Ishikawa (cell line): Measurements from ENCODE around the gene GRM7.

Source experiments
- CEBPB ChIP-seq: IDR thresholded peaks from 2 replicates; pipeline ENCODE4 v1.6.1; 2012
- CREB1 ChIP-seq: IDR thresholded peaks from 2 replicates; pipeline ENCODE4 v1.6.1; 2012; ENCODE audit warnings: low read depth
- EGR1 ChIP-seq: IDR thresholded peaks from 2 replicates; pipeline ENCODE4 v1.6.1; 2012
- EP300 ChIP-seq: IDR thresholded peaks from 2 replicates; pipeline ENCODE4 v1.6.1; 2012; ENCODE audit warnings: borderline replicate concordance
- FOXM1 ChIP-seq: IDR thresholded peaks from 2 replicates; pipeline ENCODE4 v1.6.1; 2012; ENCODE audit warnings: low read depth, borderline replicate concordance
- NFIC ChIP-seq: IDR thresholded peaks from 2 replicates; pipeline ENCODE4 v1.6.1; 2012
- RAD21 ChIP-seq: IDR thresholded peaks from 2 replicates; pipeline ENCODE4 v1.6.1; 2012; ENCODE audit warnings: low read depth
- TAF1 ChIP-seq: IDR thresholded peaks from 2 replicates; pipeline ENCODE4 v1.6.1; 2012; ENCODE audit warnings: low read depth, mild to moderate bottlenecking
- TCF12 ChIP-seq: IDR thresholded peaks from 2 replicates; pipeline ENCODE4 v1.6.1; 2012; ENCODE audit warnings: low read depth
- TEAD4 ChIP-seq: IDR thresholded peaks from 2 replicates; pipeline ENCODE4 v1.6.1; 2012
- YY1 ChIP-seq: IDR thresholded peaks from 2 replicates; pipeline ENCODE4 v1.6.1; 2012; ENCODE audit warnings: low read depth
- ZBTB7A ChIP-seq: IDR thresholded peaks from 2 replicates; pipeline ENCODE4 v1.6.1; 2012; ENCODE audit warnings: low read depth
- TF ChIP-seq, protein P1 (sequence below): IDR thresholded peaks from 2 replicates; pipeline ENCODE4 v1.6.1; 2012
- TF ChIP-seq, protein P2 (sequence below): IDR thresholded peaks from 2 replicates; pipeline ENCODE4 v1.6.1; 2012; ENCODE audit warnings: low read depth, mild to moderate bottlenecking
- TF ChIP-seq, protein P3 (sequence below): IDR thresholded peaks from 2 replicates; pipeline ENCODE4 v1.6.1; 2012

GRM7 gene

DNA sequence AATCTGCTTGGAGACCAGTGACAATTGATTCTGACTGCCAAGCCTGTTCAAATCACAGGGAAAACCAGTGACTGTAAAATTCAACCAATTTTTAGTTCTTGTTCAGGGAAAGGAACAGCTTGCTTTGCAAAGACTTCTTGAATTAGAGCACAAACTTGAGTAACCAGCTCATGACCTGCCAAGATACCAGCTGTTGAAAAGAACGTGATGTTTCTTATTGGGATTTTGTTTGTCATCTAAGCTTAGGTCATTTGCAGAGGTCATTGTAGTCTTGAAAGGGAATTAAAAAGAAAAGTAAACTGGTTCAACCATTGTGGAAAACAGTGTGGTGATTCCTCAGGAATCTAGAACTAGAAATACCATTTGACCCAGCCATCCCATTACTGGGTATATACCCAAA lies 428.2 kb downstream of the GRM7 start:
- TF ChIP-seq RAD21 (no peak), TEAD4 (no peak), NFIC (no peak)
- TF ChIP-seq, protein P1, sequence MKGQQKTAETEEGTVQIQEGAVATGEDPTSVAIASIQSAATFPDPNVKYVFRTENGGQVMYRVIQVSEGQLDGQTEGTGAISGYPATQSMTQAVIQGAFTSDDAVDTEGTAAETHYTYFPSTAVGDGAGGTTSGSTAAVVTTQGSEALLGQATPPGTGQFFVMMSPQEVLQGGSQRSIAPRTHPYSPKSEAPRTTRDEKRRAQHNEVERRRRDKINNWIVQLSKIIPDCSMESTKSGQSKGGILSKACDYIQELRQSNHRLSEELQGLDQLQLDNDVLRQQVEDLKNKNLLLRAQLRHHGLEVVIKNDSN, result no peak

DNA sequence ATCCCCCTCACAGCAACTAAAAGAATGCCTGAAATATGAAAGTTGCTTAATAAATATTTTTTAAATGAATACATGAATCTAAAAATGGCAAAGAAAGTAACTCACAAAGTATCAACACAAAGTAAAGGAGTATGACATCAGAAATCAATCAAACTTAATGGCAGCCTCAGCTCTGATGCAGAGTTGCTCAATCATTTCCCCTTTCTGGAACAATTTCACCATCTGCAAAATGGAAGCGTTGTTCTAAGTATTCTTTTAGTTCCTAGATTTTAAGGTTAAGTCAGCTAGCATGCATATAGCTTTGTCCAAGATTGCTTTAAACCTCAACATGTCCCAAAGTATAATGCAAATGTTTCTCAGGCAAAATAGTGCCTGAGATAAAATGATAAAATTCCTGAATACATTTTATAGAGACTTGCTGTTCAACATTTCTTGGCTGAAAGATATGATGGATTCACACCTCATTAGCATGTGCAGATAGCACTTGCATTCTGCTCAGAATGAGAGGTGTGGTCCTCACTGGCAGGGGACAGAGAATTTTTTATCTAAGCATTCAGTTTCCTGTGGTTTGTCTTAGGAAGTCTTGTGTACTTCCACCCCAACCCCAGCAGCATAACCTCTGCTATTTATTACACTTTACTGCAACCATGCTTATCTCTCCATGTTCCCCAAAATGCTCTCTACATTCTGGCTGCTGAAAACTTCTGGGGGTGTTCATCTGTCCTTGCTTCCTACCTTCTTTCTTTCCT lies 429.3 kb downstream of the GRM7 start:
- TF ChIP-seq TEAD4 (no peak), RAD21 (no peak), YY1 (no peak), CREB1 (no peak), TCF12 (no peak), EGR1 (no peak), FOXM1 (no peak), NFIC (no peak), ZBTB7A (no peak), CEBPB (no peak)
- TF ChIP-seq, protein P2, sequence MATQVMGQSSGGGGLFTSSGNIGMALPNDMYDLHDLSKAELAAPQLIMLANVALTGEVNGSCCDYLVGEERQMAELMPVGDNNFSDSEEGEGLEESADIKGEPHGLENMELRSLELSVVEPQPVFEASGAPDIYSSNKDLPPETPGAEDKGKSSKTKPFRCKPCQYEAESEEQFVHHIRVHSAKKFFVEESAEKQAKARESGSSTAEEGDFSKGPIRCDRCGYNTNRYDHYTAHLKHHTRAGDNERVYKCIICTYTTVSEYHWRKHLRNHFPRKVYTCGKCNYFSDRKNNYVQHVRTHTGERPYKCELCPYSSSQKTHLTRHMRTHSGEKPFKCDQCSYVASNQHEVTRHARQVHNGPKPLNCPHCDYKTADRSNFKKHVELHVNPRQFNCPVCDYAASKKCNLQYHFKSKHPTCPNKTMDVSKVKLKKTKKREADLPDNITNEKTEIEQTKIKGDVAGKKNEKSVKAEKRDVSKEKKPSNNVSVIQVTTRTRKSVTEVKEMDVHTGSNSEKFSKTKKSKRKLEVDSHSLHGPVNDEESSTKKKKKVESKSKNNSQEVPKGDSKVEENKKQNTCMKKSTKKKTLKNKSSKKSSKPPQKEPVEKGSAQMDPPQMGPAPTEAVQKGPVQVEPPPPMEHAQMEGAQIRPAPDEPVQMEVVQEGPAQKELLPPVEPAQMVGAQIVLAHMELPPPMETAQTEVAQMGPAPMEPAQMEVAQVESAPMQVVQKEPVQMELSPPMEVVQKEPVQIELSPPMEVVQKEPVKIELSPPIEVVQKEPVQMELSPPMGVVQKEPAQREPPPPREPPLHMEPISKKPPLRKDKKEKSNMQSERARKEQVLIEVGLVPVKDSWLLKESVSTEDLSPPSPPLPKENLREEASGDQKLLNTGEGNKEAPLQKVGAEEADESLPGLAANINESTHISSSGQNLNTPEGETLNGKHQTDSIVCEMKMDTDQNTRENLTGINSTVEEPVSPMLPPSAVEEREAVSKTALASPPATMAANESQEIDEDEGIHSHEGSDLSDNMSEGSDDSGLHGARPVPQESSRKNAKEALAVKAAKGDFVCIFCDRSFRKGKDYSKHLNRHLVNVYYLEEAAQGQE, result no peak
- TF ChIP-seq, protein P3, sequence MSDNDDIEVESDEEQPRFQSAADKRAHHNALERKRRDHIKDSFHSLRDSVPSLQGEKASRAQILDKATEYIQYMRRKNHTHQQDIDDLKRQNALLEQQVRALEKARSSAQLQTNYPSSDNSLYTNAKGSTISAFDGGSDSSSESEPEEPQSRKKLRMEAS, result no peak
- TF ChIP-seq, protein P1, result no peak

DNA sequence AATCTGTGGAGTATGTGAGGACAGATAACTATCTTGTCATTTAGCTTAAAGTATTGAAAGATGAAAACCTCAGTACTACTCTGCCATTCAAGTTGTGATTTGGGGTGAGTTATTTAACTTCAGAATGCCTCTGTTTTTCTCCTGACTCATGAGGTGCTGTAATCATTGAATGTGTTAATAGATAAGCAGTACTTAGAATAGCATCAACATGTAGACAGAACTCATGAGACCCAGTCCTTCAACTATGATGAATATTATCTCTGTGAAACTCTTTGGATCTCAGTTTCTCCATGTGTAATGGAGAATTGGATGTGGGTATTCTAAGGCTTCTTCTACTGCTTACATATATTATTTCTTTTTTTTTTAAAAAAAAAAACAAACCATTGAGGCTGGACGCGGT lies 431.4 kb downstream of the GRM7 start:
- TF ChIP-seq, protein P1, result no peak
- TF ChIP-seq TAF1 (no peak), CREB1 (no peak), ZBTB7A (no peak), EGR1 (no peak), RAD21 (no peak), NFIC (no peak), FOXM1 (no peak), TEAD4 (no peak), TCF12 (no peak), EP300 (no peak), YY1 (no peak), CEBPB (no peak)
- TF ChIP-seq, protein P2, result no peak
- TF ChIP-seq, protein P3, result no peak

DNA sequence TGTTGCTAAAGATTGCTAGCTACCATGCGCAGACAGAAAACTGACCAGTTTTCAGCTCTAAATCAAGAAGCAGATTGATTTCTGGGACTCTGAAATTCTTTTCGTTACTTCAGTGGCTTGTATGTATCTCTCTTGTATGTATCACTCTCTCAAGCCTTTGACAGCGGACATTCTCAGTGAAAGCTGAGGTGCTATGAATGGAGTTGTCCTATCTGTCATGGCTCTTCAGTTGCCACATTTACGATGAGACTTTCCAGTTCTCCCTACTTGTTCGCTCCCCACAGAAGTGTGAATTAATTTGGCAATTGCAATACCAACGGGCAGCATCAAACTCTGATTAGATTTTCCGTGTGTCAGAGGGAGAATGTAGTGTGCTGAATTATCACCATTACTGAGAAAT lies 432.4 kb downstream of the GRM7 start:
- TF ChIP-seq CREB1 (no peak), RAD21 (no peak), YY1 (no peak), NFIC (no peak), CEBPB (no peak), TAF1 (no peak)

DNA sequence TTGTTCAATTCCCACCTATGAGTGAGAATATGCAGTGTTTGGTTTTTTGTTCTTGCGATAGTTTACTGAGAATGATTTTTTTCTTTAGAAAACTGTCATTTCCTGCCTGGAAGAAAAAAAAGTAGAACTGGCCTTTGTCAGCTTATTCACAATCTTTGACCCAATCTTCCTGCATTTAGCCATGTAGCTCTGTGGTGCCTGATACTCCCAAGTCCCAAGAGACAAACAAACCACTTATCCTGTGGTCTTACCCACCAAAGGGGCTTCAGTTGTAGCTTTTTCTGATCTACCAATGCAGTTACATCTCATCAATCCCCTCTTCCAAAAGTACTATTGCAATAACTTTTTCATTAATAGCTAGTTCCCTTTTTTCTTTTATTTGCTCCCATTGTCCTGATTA lies 444.6 kb downstream of the GRM7 start:
- no peak for TF ChIP-seq YY1

DNA sequence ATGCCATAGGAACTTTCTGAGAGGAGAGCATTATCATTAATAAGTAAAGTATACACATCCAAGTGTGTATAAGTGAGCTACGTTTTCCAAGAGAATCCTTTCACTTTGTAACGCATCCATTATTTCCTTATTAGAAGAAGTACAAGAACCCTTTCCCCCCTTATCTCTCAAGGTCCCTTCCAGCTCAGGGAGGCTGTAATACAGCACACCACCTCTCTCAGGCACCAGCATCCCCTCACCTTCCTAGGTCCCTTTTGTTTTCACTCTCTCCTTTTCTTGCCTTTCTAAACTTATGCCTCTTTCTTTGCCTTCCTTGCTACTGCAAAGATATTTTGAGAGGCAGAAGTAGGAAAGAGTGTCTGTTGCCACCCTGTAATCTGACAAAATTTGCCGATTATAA lies 446.0 kb downstream of the GRM7 start:
- no peak for TF ChIP-seq EP300
- no peak for TF ChIP-seq CREB1
- TF ChIP-seq RAD21, result no peak
- no peak for TF ChIP-seq NFIC
- no peak for TF ChIP-seq TEAD4
- no peak for TF ChIP-seq EGR1
- no peak for TF ChIP-seq TAF1
- TF ChIP-seq, protein P2, result no peak
- no peak for TF ChIP-seq ZBTB7A
- no peak for TF ChIP-seq CEBPB
